ENCODE results near the gene XRCC5.
"Not testable (repeated sequence)": the region's sequence is repeated elsewhere in the genome, so short reads cannot be mapped to it uniquely, and the experiment has no call there.

Gene XRCC5

GRCh38 chr2:216078776-216079175 is 30.4 kb upstream of the XRCC5 start:
- no peak overlapping the region for H3K27ac ChIP-seq
- TF ChIP-seq ZFX (IDR thresholded peaks at IDR 0.05; ENCODE audit: borderline replicate concordance) (no peak), CTCF (IDR thresholded peaks at IDR 0.05) (no peak)

GRCh38 chr2:216080048-216080447 is 29.1 kb upstream of the XRCC5 start:
- not testable (repeated sequence) for H3K27ac ChIP-seq

DNA sequence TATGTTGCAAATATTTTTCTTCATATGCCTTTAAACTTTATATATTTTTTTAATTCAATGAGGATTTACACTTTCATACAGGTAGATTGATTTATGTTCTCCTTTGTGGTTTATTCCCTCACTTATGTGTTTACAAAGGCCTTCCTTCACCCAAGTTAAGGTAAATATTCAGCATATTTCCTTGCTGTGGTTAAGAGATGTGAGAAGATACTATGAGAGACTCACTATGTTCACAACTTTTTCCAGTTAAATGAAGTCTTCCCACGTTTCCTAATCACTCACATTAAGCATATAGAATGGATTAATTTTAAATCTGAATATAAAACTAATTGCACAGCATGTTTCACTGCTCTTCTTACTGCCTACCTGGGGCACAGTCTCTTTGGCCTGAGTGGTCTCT is 28.1 kb upstream of the XRCC5 start:
- no peak overlapping the region for H3K27ac ChIP-seq
- TF ChIP-seq CTCF (IDR thresholded peaks at IDR 0.05) (no peak), ZFX (IDR thresholded peaks at IDR 0.05; ENCODE audit: borderline replicate concordance) (no peak)

GRCh38 chr2:216081487-216082116 is 27.5 kb upstream of the XRCC5 start, which contains the start of the genes PECR and TMEM169:
Gene PECR (minus strand): TSS chr2:216081809. CDS start chr2:216081741, 68 bp downstream.
Gene TMEM169 (plus strand): TSS chr2:216081919. CDS start chr2:216095964, 14,045 bp downstream.
- TF ChIP-seq ZFX (IDR thresholded peaks at IDR 0.05; ENCODE audit: borderline replicate concordance): no peak
- H3K27ac ChIP-seq: no peak within 1 kb of the TSS

- TF ChIP-seq CTCF (IDR thresholded peaks at IDR 0.05): no peak
- no peak for TF ChIP-seq ZFX (IDR thresholded peaks at IDR 0.05; ENCODE audit: borderline replicate concordance)
- no peak overlapping the region for H3K27ac ChIP-seq
Observed at GRCh38 chr2:216082117-216082711, 26.9 kb upstream of the XRCC5 start.

GRCh38 chr2:216082805-216083204 is 26.3 kb upstream of the XRCC5 start:
- H3K27ac ChIP-seq: no peak overlapping the region
- no peak for TF ChIP-seq ZFX (IDR thresholded peaks at IDR 0.05; ENCODE audit: borderline replicate concordance)
- no peak for TF ChIP-seq CTCF (IDR thresholded peaks at IDR 0.05)

- TF ChIP-seq ZFX (IDR thresholded peaks at IDR 0.05; ENCODE audit: borderline replicate concordance): no peak
- TF ChIP-seq CTCF (IDR thresholded peaks at IDR 0.05): no peak
Observed at GRCh38 chr2:216083464-216084281, 25.5 kb upstream of the XRCC5 start.

GRCh38 chr2:216084547-216084946 is 24.6 kb upstream of the XRCC5 start:
- TF ChIP-seq CTCF (IDR thresholded peaks at IDR 0.05): no peak
- no peak for TF ChIP-seq ZFX (IDR thresholded peaks at IDR 0.05; ENCODE audit: borderline replicate concordance)
- no peak overlapping the region for H3K27ac ChIP-seq

More at GRCh38 chr2:216083464-216084281, 25.5 kb upstream of the XRCC5 start:
- no peak overlapping the region for H3K27ac ChIP-seq
